ENCODE measurements around the gene PSMB8.
A peak's percentile ranks its signal among the peaks of the same experiment; 100 is the strongest.

The PSMB8 gene

GRCh38 chr6:32843979-32844838, at the start of gene PSMB8:
Gene PSMB8, minus strand, starts transcription at chr6:32844047. Its CDS starts 51 bp downstream, at chr6:32843996.
- peak; percentile 35 for TF ChIP-seq CTCF (IDR thresholded peaks at IDR 0.05; ENCODE audit: low read depth, low read length, missing control alignments)
- peak; percentile 81 for DNase-seq (ENCODE audit: low read depth)
- in situ Hi-C loops (cut with HindIII; ENCODE audit: low sequenced_read_pairs) = loop anchor here (10.0 kb wide), 1 partner anchor 131 kb away; no protein-coding TSS in a partner anchor
- peak within 1 kb of the TSS; percentile 81 for H3K4me3 ChIP-seq (ENCODE audit: low read depth, low read length)

GRCh38 chr6:32890831-32891230, 47.0 kb upstream of the PSMB8 start:
- no peak overlapping the region for H3K4me3 ChIP-seq (ENCODE audit: low read depth, low read length)
- no peak for DNase-seq (ENCODE audit: low read depth)
- no peak for TF ChIP-seq CTCF (IDR thresholded peaks at IDR 0.05; ENCODE audit: low read depth, low read length, missing control alignments)
- in situ Hi-C loops (cut with HindIII; ENCODE audit: low sequenced_read_pairs) = no loop called here

- in situ Hi-C loops (cut with HindIII; ENCODE audit: low sequenced_read_pairs) = no loop called here
- DNase-seq (ENCODE audit: low read depth) = no peak
- H3K4me3 ChIP-seq (ENCODE audit: low read depth, low read length) = no peak overlapping the region
- no peak for TF ChIP-seq CTCF (IDR thresholded peaks at IDR 0.05; ENCODE audit: low read depth, low read length, missing control alignments)
Observed at GRCh38 chr6:32889533-32889932, 45.7 kb upstream of the PSMB8 start.

- in situ Hi-C loops (cut with HindIII; ENCODE audit: low sequenced_read_pairs) = no loop called here
- no peak overlapping the region for H3K4me3 ChIP-seq (ENCODE audit: low read depth, low read length)
- TF ChIP-seq CTCF (IDR thresholded peaks at IDR 0.05; ENCODE audit: low read depth, low read length, missing control alignments) = no peak
- DNase-seq (ENCODE audit: low read depth) = no peak
Observed at GRCh38 chr6:32888576-32888975, 44.7 kb upstream of the PSMB8 start.

GRCh38 chr6:32887616-32888015, 43.8 kb upstream of the PSMB8 start:
- no peak overlapping the region for H3K4me3 ChIP-seq (ENCODE audit: low read depth, low read length)
- DNase-seq (ENCODE audit: low read depth) = no peak
- TF ChIP-seq CTCF (IDR thresholded peaks at IDR 0.05; ENCODE audit: low read depth, low read length, missing control alignments) = no peak
- in situ Hi-C loops (cut with HindIII; ENCODE audit: low sequenced_read_pairs) = no loop called here

GRCh38 chr6:32886681-32887383, 43.0 kb upstream of the PSMB8 start:
- in situ Hi-C loops (cut with HindIII; ENCODE audit: low sequenced_read_pairs) = no loop called here
- no peak for DNase-seq (ENCODE audit: low read depth)
- no peak for TF ChIP-seq CTCF (IDR thresholded peaks at IDR 0.05; ENCODE audit: low read depth, low read length, missing control alignments)
- H3K4me3 ChIP-seq (ENCODE audit: low read depth, low read length) = no peak overlapping the region
